MM.1S (cell line): ENCODE results near the gene ZC3H7B.

ENCODE experiments used
- EZH2phosphoT487 ChIP-seq: fragments of 300-600 bp; sonication (generic); IDR thresholded peaks from 2 replicates; pipeline ENCODE4 v1.6.1; 2018; ENCODE audit warnings: antibody characterized with exemption, low read length
- TF ChIP-seq, protein P1 (sequence below): fragments of 300-600 bp; sonication (generic); IDR thresholded peaks from 2 replicates; pipeline ENCODE4 v1.5.1; 2016; ENCODE audit warnings: antibody characterized with exemption, low read length, mixed read lengths

DNA sequence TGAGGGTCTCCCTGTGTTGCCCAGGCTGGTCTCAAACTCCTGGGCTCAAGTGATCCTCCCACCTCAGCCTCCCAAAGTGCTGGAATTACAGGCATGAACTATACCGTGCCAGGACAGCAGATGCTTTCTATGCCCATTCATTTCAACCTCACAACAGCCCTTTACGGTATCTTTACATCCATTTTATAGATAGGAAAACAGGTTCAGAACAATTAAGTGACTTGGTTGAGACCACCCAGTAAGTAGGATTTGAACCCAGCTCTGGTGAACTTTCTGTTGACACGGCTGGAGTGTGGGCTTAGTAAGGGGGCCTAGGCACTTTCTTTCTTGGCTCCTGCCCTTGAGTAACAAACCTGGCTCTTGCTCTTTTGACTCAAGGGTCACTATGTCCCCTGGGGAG is 106.1 kb downstream of the ZC3H7B start:
- TF ChIP-seq EZH2phosphoT487: no peak
- TF ChIP-seq, protein P1, sequence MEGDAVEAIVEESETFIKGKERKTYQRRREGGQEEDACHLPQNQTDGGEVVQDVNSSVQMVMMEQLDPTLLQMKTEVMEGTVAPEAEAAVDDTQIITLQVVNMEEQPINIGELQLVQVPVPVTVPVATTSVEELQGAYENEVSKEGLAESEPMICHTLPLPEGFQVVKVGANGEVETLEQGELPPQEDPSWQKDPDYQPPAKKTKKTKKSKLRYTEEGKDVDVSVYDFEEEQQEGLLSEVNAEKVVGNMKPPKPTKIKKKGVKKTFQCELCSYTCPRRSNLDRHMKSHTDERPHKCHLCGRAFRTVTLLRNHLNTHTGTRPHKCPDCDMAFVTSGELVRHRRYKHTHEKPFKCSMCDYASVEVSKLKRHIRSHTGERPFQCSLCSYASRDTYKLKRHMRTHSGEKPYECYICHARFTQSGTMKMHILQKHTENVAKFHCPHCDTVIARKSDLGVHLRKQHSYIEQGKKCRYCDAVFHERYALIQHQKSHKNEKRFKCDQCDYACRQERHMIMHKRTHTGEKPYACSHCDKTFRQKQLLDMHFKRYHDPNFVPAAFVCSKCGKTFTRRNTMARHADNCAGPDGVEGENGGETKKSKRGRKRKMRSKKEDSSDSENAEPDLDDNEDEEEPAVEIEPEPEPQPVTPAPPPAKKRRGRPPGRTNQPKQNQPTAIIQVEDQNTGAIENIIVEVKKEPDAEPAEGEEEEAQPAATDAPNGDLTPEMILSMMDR: no peak
